ENCODE results near the gene DIS3L2.
A peak's percentile ranks its signal among the peaks of the same experiment; 100 is the strongest.
"Not testable (repeated sequence)": the region's sequence is repeated elsewhere in the genome, so short reads cannot be mapped to it uniquely, and the experiment has no call there.

Gene DIS3L2

GRCh38 chr2:232132181-232132580, 170.7 kb downstream of the DIS3L2 start:
- DNase-seq: no peak

GRCh38 chr2:232133078-232133477, 171.6 kb downstream of the DIS3L2 start:
- no peak for DNase-seq

- DNase-seq: no peak
These were observed 173.4 kb downstream of the DIS3L2 start for GRCh38 chr2:232134939-232135338.

GRCh38 chr2:232137356-232138147, 176.0 kb downstream of the DIS3L2 start:
- DNase-seq: no peak

GRCh38 chr2:232138441-232138840, 176.9 kb downstream of the DIS3L2 start:
- no peak for DNase-seq

GRCh38 chr2:232139171-232139594, 177.7 kb downstream of the DIS3L2 start:
- no peak for DNase-seq

- no peak for DNase-seq
These were observed 178.5 kb downstream of the DIS3L2 start for GRCh38 chr2:232139786-232140562.

- no peak for DNase-seq
These were observed 180.1 kb downstream of the DIS3L2 start for GRCh38 chr2:232141591-232141990.

- peak; percentile 84 for DNase-seq
These were observed 180.5 kb downstream of the DIS3L2 start for GRCh38 chr2:232142049-232142448.

GRCh38 chr2:232142502-232142901, 181.0 kb downstream of the DIS3L2 start:
- no peak for DNase-seq

- DNase-seq: no peak
These were observed 184.8 kb downstream of the DIS3L2 start for GRCh38 chr2:232146294-232146693.

GRCh38 chr2:232147440-232148077, 186.0 kb downstream of the DIS3L2 start:
- DNase-seq: no peak

- no peak for DNase-seq
These were observed 200.7 kb downstream of the DIS3L2 start for GRCh38 chr2:232162187-232162586.

GRCh38 chr2:232170396-232170795, 208.9 kb downstream of the DIS3L2 start:
- DNase-seq: no peak

GRCh38 chr2:232174662-232175061, 213.1 kb downstream of the DIS3L2 start:
- no peak for DNase-seq

GRCh38 chr2:232176587-232176986, 215.1 kb downstream of the DIS3L2 start:
- not testable (repeated sequence) for DNase-seq

- DNase-seq: no peak
These were observed 221.8 kb downstream of the DIS3L2 start for GRCh38 chr2:232183279-232183678.

GRCh38 chr2:232184346-232184745, 222.8 kb downstream of the DIS3L2 start:
- no peak for DNase-seq

GRCh38 chr2:232190796-232191195, 229.3 kb downstream of the DIS3L2 start:
- no peak for DNase-seq

GRCh38 chr2:232195487-232195886, 234.0 kb downstream of the DIS3L2 start:
- DNase-seq: no peak

GRCh38 chr2:232196802-232197201, 235.3 kb downstream of the DIS3L2 start:
- DNase-seq: no peak

- DNase-seq: no peak
These were observed 238.7 kb downstream of the DIS3L2 start for GRCh38 chr2:232200195-232200594.

- DNase-seq: no peak
These were observed 241.8 kb downstream of the DIS3L2 start for GRCh38 chr2:232203166-232203891.

Data from NCI-H82 (cell line).